GM19238 (cell line): ENCODE results near the gene MYO15B.
"Not testable (repeated sequence)": the region's sequence is repeated elsewhere in the genome, so short reads cannot be mapped to it uniquely, and the experiment has no call there.

Experiments
- DNase-seq: peaks from one replicate; pipeline ENCODE4 v3.0.0; 2011; ENCODE audit warnings: low spot score; ENCODE audit not compliant: insufficient read length

The MYO15B gene

DNA sequence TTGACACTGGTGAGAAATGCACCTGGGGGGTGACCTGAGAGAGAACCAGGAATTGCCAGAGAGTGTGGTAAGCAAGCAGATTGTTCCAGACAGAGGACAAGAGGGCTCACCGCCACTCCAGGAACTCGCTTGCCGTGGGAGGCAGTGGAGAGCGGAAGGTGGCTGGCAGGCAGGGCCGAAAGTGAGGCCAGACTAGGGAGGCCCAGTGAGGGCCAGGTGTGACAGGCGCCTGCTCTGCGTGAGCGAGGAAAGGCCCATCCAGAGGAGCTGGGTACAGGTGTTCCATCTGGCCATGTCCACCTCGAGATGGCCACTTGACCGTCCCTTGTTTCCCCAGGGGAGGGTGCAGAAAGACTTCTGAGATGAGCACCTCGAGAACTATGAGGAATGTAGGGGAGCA, 11.9 kb upstream of the MYO15B start:
- no peak for DNase-seq

DNA sequence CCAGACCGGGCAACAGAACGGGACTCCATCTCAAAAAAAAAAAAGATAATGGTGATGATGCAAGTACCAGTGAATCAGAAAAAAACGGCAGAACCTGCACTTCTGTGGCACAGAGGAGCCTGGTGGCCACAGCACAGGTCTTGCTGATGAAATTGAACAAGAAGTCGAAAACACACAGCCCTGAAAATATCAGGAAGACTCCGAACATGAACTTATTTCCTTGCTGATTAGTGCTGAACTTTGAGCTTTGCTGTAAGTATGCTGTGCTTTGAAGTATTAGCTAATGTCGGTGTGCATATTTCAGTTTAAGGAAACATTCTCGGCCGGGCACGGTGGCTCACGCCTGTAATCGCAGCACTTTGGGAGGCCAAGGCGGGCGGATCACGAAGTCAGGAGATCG, 10.9 kb upstream of the MYO15B start:
- DNase-seq: no peak

DNA sequence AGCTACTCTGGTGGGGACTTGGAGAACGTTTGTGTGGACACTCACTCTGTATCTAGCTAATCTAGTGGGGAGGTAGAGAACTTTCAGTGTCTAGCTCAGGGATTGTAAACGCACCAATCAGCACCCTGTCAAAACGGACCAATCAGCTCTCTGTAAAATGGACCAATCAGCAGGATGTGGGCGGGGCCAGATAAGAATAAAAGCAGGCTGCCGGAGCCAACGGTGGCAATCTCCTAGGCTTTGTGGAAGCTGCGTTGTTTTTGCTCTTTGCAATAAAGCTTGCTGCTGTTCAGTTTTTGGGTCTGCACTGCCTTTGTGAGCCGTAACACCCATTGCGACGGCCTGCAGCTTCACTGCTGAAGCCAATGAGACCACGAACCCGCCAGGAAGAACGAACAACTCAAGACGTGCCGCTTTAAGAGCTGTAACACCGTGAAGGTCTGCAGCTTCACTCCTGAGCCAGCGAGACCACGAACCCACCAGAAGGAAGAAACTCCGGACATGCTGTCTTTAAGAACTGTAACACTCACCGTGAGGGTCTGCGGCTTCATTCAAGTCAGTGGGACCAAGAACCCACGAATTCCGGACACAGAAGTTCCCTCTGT, 6.4 kb upstream of the MYO15B start:
- not testable (repeated sequence) for DNase-seq

DNA sequence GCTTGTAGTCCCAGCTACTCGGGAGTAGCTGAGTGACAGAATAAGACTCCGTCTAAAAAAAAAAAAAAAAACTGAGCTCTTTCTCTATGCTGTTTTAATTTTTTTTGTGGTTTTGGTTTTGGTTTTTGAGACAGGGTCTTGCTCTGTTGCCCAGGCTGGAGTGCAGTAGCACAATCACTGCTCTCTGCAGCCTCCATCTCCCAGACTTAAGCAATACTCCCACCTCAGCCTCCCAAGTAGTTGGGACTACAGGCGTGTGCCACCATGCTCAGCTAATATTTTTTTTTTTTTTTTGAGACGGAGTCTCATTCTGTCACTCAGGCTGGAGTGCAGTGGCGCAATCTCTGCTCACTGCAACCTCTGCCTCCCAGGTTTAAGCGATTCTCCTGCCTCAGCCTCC, 4.4 kb upstream of the MYO15B start:
- not testable (repeated sequence) for DNase-seq

DNA sequence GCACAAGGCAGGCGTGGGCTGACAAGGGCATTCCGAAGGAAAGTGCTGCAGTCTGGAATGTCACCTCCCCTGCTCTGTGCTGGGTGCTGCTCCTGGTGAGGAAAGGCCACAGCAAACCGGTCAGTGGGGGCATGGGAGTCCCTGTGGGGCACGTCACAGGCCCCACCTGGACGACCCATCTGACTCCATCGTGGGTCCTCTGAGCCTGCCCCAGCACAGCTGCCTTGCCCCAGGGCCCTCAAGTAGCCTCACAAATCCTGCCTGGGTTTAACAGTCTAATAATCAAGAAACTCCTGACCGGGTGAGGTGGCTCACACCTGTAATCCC, 2.8 kb upstream of the MYO15B start:
- no peak for DNase-seq

DNA sequence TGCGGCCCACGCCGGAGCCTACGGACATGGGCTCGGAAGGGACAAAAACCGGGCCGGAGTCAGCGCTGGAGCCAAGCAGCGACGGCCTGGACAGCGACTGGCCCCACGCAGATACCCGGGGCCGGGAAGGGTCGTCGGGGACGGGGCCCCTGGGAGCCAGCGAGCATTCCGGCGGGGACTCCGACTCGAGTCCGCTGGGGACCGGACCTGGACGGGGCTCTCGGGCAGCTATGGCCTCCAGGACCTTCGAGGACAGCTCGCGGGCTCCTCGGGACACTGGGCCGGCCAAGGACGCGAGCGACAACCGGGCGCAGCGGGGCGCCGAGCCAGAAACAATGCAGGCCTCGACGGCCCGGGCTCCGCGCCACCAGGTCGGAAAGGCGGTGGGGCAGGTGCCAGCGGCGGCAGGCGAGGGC, 1.0 kb downstream of the MYO15B start:
- DNase-seq: no peak

DNA sequence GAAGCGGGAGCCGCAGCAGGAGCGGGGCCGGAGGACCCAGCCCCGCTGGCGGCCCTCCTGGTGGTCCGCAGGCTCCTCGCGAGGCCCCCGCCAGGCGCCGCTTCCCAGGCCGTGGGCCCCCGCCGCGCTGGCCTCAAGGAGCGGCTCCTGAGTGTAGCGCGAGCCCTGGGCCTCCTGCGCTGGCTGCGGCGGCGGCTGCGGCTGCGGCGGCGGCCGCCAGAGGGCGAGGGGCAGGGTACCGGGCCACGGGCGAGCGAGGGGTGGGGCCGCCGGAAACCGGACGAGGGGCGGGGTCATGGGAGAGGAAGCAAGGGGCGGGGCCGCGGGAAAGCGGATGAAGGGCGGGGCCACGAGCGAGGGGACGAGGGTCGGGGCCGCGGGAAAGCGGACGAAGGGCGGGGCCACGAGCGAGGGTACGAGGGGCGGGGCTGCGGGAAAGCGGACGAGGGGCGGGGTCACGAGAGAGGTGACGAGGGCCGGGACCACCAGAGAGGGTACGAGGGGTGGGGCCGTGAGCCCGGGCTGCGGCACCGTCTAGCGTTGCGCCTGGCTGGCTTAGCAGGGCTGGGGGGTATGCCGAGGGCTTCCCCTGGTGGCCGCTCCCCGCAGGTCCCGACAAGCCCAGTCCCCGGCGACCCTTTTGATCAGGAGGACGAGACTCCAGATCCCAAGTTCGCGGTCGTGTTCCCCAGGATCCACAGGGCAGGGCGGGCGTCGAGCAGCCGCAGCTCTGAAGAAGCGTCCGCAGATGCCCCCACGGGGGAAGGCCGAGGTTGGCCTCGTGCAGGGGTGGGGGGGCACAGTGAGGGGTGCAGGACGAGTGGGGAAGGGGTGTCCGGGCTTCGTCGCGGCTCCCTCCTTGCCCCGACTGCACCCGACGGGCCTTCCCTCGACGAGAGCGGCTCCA, 1.7 kb downstream of the MYO15B start:
- DNase-seq: peak; percentile 98

DNA sequence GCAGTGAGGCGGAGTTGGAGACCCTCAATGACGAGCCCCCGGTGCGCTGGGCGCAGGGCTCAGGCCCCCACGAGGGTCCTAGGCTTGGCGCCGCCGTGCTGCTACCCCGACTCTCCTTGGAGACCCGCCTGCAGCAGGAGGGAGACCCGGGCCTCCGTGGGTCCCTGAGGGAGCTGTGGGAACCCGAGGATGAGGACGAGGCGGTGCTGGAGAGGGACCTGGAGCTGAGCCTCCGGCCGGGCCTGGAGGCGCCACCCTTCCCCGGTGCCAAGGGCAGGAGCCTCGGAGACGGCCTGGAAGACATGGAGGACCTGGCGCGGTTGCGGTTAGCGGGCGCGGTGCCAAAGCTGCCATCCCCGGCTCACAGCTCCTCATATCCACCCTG, 2.3 kb downstream of the MYO15B start:
- no peak for DNase-seq

DNA sequence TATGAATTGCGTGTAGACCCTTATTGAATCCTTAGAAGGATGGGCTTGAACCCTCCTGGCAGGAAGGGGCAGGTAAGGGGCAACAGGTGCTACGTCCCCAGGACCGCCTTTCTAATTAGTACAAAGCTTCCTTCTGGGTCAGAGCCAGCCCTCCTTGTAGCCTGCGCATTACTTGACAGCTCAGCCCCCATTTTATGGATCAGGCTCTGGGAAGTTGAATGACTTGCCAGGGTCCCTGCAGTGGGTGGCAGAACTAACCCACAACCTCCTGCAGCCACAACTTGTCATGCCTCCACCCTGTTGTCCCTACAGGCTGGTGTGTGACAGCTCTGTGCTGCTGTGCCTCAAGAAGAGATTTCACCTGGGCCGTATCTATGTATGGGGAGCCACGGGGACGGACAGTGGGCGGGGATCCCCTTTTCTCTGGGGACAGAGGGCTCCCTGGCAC, 2.7 kb downstream of the MYO15B start:
- no peak for DNase-seq

DNA sequence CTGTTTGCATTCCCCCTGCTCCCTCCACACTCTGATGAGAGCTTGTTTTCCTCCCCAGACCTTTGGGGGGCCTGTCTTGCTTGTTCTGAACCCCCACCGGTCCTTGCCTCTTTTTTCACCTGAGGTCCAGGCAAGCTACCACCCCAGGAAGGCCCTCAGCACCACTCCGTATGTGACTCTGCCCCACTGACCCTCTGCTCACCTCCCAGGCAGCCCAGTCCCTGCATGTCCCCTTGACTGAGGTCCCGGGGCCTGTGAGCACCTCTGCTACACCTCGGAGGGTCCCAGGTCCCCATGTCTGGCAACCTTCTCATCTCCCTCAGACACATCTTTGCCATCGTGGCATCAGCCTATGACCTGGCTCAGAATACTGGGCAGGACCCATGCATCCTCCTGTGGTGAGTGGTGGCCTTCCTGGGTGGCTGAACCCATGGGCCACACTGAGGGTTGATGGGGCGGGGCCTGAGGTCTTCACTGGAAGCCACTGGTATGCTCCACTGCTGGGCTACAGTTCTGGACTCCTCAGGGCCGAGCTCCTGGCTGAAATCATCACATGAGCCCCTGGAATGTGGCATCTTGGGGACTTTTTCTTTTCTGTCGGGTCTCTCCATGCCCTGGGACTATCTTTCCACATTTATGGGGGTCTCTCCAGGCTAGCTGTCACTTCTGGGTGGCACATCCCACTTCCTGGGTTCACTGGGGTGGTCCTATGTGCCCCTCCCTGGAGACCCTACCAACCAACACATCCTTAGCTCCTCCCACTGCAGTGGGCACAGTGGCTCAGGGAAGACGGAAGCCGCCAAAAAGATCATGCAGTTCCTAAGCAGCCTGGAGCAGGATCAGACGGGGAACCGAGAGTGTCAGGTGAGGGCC, 3.5 kb downstream of the MYO15B start:
- no peak for DNase-seq

DNA sequence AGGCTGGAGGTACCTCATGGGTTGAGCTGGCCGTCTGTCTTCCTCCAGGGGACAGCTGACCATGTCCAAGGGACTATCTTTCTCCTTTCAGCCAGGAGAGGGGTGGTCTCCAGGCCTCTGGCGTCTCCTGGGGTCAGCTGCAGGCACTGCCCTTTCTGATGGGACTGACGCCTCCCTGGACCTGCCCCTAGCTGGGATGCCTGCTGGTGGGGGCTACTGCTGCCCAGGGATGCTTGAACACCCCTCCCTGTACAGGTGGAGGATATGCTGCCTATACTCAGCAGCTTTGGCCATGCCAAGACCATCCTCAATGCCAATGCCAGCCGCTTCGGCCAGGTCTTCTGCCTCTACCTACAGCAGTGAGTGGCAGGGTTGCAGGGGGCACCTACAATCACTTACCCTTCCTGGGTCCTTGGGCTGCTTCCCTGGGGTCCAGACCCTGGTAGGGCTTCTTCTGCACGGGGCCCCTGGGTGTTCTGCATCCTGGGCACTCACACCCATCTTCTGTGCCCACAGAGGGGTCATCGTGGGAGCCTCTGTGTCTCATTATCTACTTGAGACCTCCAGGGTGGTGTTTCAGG, 4.2 kb downstream of the MYO15B start:
- DNase-seq: no peak

DNA sequence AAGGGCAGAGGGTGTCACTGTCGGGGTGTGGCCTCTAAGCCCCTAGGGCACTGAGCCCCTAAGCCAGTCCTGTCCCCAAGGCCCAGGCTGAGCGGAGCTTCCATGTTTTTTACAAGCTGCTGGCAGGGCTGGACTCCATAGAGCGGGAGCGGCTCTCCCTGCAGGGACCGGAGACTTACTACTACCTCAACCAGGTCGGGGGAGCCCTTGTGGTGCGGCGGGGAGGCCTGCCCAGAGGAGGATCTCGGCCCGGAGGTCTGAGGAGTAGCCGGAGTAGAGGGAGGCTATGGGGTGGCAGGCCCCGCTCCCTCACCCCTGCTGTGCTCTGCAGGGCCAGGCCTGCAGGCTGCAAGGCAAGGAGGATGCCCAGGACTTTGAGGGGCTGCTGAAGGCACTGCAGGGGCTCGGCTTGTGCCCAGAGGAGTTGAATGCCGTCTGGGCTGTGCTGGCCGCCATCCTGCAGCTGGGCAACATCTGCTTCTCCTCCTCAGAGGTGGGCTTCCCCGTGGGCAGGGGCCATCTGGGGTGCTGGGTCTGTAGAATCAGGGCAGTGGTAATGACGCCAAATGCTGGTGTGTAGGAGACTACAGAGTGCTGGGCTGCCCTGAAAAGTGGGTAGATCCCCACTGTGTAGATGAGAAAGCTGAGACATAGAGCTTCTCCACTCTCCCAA, 4.9 kb downstream of the MYO15B start:
- no peak for DNase-seq

DNA sequence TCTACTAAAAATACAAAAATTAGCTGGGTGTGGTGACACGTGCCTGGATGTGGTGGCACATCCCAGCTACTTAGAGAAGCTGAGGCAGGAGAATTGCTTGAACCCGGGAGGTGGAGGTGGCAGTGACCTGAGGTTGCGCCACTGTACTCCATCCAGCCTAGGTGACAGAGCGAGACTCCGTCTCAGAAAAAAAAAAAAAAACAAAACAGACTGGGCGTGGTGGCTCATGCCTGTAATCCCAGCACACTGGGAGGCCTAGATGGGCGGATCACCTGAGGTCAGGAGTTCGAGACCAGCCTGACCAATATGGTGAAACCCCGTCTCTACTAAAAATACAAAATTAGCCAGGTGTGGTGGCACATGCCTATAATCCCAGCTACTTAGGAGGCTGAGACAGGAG, 5.8 kb downstream of the MYO15B start:
- not testable (repeated sequence) for DNase-seq

DNA sequence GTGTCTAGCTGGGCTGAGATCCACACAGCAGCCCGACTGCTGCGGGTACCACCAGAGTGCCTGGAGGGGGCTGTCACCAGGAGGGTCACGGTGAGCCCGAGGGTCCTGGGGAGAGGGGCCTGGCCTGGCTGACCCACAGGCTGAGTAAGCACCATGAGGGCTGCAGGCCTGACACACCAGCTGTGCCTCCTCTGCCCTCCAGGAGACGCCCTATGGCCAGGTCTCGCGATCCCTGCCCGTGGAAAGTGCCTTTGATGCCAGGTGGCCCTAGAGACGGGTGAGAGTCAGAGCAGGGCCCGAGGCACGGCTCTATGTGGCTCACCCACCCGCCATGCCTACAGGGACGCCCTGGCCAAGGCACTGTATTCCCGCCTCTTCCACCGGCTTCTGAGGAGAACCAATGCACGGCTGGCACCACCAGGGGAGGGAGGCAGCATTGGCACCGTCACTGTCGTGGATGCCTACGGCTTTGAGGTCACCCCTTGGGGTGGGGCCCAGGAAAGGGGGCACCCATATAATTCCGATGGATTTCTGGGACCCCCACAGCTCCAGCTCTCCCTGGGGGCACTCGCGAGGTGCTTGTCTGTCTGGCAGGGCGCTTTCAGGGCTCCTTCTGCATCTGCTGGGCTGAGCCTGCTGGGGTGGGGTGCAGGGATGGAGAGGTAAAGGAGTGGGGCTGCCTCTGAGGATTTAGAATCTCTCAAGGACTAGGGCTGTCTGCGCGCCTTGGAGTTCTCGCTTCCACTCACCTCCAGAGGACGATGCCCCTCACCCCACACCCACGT, 7.1 kb downstream of the MYO15B start:
- no peak for DNase-seq

DNA sequence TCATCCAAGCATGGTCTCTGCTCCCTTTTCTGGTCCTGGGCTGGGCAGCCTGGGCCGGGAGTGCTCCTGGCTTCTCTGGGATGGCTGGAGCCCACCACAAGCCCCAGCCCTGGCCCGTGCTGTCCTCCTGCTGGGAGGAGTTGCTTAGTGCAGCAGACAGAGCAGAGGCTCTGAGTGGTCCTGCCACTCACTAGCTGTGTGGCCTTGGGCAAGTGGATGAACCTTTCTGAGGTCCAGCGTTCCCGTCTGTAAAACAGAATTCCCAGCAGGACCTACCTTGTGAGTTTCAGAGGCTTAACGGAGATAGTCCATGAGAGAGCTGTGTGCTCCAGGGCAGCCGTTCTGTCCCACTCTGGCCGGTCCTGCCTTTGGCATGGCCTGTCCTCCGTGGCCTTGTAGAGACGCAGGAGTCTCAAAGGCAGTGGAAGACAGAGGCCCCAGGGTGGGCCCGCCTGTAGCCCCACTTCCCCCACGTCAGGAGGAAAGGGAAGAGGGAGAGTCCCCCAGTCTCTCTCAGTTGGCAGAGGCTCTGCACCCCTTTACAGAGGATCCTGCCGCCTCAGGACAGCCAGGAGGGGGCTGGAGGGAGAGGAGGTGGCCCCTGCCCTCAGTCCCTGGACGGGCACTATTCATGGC, 7.8 kb downstream of the MYO15B start:
- no peak for DNase-seq

DNA sequence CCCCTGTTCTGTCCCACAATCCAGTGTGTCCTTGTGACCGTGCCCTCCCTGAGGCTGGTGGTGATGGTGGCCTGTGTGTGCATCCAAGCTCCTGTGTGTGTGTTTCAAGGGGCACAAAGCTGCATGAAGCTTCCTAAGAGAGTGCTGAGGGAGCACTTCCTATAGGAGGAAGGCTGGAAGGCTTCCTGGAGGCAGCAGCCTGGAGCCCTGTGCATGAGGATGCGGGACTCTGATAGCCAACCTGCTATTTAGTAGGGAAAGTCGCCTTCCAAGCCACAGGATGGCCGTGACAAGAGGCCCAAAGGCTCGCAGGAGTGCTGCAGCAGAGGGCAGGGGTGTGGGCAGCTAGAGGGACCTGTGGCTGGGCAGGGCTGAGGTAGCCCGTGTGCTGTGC, 8.3 kb downstream of the MYO15B start:
- no peak for DNase-seq

DNA sequence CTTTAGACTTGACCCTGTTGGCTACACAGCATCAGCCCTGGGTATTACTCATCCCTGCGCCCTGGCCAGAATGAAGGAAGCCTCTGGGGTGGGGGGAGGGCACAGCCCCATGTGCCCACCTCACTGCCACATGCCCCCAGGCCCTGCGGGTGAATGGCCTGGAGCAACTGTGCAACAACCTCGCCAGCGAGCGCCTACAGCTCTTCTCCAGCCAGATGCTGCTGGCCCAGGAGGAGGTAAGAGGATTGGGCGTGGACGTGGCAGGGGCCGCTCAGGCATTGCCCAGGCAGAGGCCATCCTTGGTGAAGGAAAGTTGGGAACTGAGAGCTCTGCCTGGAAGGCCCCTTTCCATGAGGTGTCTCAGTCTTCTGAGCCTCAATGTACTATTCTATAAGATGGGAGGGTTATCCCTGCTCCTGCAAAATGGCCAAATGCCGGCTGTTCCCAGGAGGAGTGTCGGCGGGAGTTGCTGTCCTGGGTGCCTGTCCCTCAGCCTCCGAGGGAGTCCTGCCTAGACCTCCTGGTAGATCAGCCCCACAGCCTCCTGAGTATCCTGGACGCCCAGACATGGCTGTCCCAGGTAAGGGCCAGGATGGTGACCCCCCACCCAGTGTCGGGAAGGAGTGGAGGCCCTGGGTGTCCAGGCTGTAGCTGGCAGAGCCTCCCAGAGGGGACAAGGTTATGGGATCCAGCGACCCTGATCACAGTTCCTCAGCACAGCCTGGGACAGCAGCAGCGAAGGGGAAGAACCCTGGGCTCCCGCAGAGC, 8.9 kb downstream of the MYO15B start:
- DNase-seq: no peak

DNA sequence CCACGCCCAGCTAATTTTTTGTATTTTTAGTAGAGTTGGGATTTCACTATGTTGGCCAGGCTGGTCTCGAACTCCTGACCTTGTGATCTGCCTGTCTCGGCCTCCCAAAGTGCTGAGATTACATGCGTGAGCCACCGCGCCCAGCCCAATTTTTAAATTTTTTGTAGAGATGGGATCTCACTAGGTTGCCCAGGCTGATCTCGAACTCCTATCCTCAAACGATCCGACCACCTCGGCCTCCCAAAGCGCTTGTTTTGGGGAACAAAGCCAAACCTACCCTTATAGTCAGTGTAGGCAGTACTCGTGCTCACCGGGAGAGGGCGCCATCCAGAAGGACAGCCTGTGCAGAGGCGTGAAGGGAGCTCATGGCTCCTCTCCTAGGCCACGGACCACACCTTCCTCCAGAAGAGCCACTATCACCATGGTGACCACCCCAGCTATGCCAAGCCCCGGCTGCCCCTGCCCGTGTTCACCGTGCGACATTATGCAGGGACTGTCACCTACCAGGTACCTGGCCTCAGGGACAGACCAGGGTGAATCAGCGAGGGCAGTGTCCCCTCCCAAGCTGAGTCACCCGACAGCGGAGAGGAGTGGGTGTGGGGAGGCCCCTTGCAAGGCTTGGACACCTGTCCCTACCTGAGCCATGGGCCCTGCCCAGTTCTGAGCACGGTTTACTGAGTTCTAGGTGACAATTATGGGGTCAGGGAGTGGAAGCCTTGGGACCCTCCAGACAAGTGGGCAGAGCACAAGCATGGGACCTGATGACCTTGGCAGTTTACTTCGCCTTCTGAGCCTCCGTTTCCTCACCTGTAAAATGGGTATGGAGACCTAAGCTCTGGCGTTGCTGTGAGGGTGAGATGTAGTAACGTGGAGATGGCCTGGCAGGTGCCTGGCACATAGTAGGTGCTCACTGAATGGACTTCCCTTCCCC, 13.7 kb downstream of the MYO15B start:
- peak; percentile 55 for DNase-seq
